ENCODE data around the gene C9orf152. TPM values are rescaled to one million over a fixed set of nuclear protein-coding genes. Genes with fewer than 3 reads are reported as not detected.
A peak's percentile ranks its signal among the peaks of the same experiment; 100 is the strongest.
"Not testable (repeated sequence)": the region's sequence is repeated elsewhere in the genome, so short reads cannot be mapped to it uniquely, and the experiment has no call there.

The C9orf152 gene
- total and polyA plus RNA-seq, 2 of the 13 experiments (the other 11 are each of a cell fraction or from before 2014, with no cell fraction given): 0.24 to 0.48 TPM

DNA sequence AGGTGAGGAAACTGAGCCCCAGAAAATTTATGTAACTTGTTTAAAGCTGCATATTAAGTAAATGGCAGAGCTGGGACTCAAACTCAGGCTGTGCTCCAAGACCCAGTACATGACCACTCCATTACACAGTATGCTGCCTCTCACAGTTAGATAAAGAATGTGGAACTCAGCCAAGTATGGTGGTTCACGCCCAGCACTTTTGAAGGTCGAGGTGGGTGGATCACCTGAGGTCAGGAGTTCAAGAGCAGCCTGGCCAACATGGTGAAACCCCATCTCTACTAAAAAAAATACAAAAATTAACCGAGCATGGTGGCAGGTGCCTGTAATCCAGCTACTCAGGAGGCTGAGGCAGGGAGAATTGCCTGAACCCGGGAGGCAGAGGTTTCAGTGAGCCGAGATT lies 2.3 kb downstream of the C9orf152 start (continued):
- TF ChIP-seq NR2F1 (CRISPR knock-in tag; IDR thresholded peaks at IDR 0.05): peak; percentile 63 to 64; a peak in 2 of 4 replicates
- TF ChIP-seq, protein P1, sequence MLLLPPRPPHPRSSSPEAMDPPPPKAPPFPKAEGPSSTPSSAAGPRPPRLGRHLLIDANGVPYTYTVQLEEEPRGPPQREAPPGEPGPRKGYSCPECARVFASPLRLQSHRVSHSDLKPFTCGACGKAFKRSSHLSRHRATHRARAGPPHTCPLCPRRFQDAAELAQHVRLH (CRISPR knock-in tag; IDR thresholded peaks at IDR 0.05; ENCODE audit: borderline replicate concordance, low read depth): 0 out of 2 replicates have a peak, but pooled peaks have one; percentile 37
- TF ChIP-seq RXRA (CRISPR knock-in tag; IDR thresholded peaks at IDR 0.05): peak; percentile 86; the same call in 1 of the 2 replicates
- 0 out of 2 replicates have a peak, but pooled peaks have one; percentile 40 for TF ChIP-seq MED1 (CRISPR knock-in tag; IDR thresholded peaks at IDR 0.05)
- TF ChIP-seq ATF1 (CRISPR knock-in tag; IDR thresholded peaks at IDR 0.05): 0 out of 2 replicates have a peak, but pooled peaks have one; percentile 16
- peak; percentile 57 for TF ChIP-seq TEAD3 (CRISPR knock-in tag; optimal IDR thresholded peaks at IDR 0.05; ENCODE audit: borderline replicate concordance)
- TF ChIP-seq ZNF629 (CRISPR knock-in tag; conservative IDR thresholded peaks at IDR 0.05): peak; percentile 35; the same call in 1 of the 2 replicates
- peak; percentile 54 for TF ChIP-seq HOXA3 (CRISPR knock-in tag; IDR thresholded peaks at IDR 0.05)
- TF ChIP-seq POGZ (CRISPR knock-in tag; IDR thresholded peaks at IDR 0.05): peak; percentile 54
- TF ChIP-seq FOXA3 (CRISPR knock-in tag; IDR thresholded peaks at IDR 0.05): 0 out of 2 replicates have a peak, but pooled peaks have one; percentile 21
- peak; percentile 50 for TF ChIP-seq HDAC2 (CRISPR knock-in tag; IDR thresholded peaks at IDR 0.05)
- peak; percentile 34; the same call in 1 of the 2 replicates for TF ChIP-seq NR2F2 (IDR thresholded peaks at IDR 0.05; ENCODE audit: borderline replicate concordance, low read depth)
- peak; percentile 38; the same call in 1 of the 2 replicates for TF ChIP-seq SALL1 (CRISPR knock-in tag; IDR thresholded peaks at IDR 0.05)
- TF ChIP-seq TBX2 (CRISPR knock-in tag; IDR thresholded peaks at IDR 0.05; ENCODE audit: borderline replicate concordance): peak; percentile 25; the same call in 1 of the 2 replicates
- TF ChIP-seq HNF4A (CRISPR knock-in tag; IDR thresholded peaks at IDR 0.05): peak; percentile 34
- TF ChIP-seq, protein P2, sequence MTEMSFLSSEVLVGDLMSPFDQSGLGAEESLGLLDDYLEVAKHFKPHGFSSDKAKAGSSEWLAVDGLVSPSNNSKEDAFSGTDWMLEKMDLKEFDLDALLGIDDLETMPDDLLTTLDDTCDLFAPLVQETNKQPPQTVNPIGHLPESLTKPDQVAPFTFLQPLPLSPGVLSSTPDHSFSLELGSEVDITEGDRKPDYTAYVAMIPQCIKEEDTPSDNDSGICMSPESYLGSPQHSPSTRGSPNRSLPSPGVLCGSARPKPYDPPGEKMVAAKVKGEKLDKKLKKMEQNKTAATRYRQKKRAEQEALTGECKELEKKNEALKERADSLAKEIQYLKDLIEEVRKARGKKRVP (CRISPR knock-in tag; IDR thresholded peaks at IDR 0.05): peak in 1 of 2 experiments; percentile 45; a peak in 1 of 4 replicates
- peak; percentile 57; the same call in 1 of the 2 replicates for TF ChIP-seq RCOR2 (CRISPR knock-in tag; IDR thresholded peaks at IDR 0.05)
- peak; percentile 52; the same call in 1 of the 2 replicates for TF ChIP-seq ESRRA (CRISPR knock-in tag; IDR thresholded peaks at IDR 0.05; ENCODE audit: low read depth)
- TF ChIP-seq, protein P3, sequence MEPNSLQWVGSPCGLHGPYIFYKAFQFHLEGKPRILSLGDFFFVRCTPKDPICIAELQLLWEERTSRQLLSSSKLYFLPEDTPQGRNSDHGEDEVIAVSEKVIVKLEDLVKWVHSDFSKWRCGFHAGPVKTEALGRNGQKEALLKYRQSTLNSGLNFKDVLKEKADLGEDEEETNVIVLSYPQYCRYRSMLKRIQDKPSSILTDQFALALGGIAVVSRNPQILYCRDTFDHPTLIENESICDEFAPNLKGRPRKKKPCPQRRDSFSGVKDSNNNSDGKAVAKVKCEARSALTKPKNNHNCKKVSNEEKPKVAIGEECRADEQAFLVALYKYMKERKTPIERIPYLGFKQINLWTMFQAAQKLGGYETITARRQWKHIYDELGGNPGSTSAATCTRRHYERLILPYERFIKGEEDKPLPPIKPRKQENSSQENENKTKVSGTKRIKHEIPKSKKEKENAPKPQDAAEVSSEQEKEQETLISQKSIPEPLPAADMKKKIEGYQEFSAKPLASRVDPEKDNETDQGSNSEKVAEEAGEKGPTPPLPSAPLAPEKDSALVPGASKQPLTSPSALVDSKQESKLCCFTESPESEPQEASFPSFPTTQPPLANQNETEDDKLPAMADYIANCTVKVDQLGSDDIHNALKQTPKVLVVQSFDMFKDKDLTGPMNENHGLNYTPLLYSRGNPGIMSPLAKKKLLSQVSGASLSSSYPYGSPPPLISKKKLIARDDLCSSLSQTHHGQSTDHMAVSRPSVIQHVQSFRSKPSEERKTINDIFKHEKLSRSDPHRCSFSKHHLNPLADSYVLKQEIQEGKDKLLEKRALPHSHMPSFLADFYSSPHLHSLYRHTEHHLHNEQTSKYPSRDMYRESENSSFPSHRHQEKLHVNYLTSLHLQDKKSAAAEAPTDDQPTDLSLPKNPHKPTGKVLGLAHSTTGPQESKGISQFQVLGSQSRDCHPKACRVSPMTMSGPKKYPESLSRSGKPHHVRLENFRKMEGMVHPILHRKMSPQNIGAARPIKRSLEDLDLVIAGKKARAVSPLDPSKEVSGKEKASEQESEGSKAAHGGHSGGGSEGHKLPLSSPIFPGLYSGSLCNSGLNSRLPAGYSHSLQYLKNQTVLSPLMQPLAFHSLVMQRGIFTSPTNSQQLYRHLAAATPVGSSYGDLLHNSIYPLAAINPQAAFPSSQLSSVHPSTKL (CRISPR knock-in tag; IDR thresholded peaks at IDR 0.05): peak; percentile 78
- peak; percentile 52 for TF ChIP-seq SAP130 (CRISPR knock-in tag; IDR thresholded peaks at IDR 0.05; ENCODE audit: low read depth)
- not testable (repeated sequence) for TF ChIP-seq SOX13 (IDR thresholded peaks at IDR 0.05)
- TF ChIP-seq SOX13 (CRISPR knock-in tag; conservative IDR thresholded peaks at IDR 0.05 in 1 of 2, IDR thresholded peaks at IDR 0.05 in 1 of 2): peak in 1 of 2 experiments; percentile 66; a peak in 2 of 4 replicates
- peak; percentile 23 for TF ChIP-seq SKI (IDR thresholded peaks at IDR 0.05; ENCODE audit: partially characterized antibody)
- TF ChIP-seq KAT8 (CRISPR knock-in tag; IDR thresholded peaks at IDR 0.05): 0 out of 2 replicates have a peak, but pooled peaks have one; percentile 30
- TF ChIP-seq ZMYM3 (CRISPR knock-in tag; IDR thresholded peaks at IDR 0.05): peak; percentile 67
- peak; percentile 66 for TF ChIP-seq SP5 (CRISPR knock-in tag; IDR thresholded peaks at IDR 0.05; ENCODE audit: borderline replicate concordance, low read depth)
- 0 out of 2 replicates have a peak, but pooled peaks have one; percentile 27 for TF ChIP-seq TCF7 (IDR thresholded peaks at IDR 0.05; ENCODE audit: low read depth)
- peak; percentile 30; the same call in 1 of the 2 replicates for TF ChIP-seq NCOA2 (CRISPR knock-in tag; IDR thresholded peaks at IDR 0.05)
- peak; percentile 62; the same call in 1 of the 2 replicates for TF ChIP-seq HMG20A (CRISPR knock-in tag; IDR thresholded peaks at IDR 0.05; ENCODE audit: borderline replicate concordance)

All from HepG2 (cell line).